ENCODE measurements around the gene CCDC97. TPM values are rescaled to one million over a fixed set of nuclear protein-coding genes. Genes with fewer than 3 reads are reported as not detected.
"Not testable (repeated sequence)": the region's sequence is repeated elsewhere in the genome, so short reads cannot be mapped to it uniquely, and the experiment has no call there.

Gene CCDC97
- total RNA-seq, 2 experiments from 2014 or later = 50.4 to 51.7 TPM

- no peak for DNase-seq
- Mint-ChIP-seq H3K36me3 (ENCODE audit: low read depth) (peaks cover 12% of the 10 kb centered on the region), H3K4me3 (peak overlapping the region; percentile 95), H3K9me3 (no peaks in the 10 kb centered on the region), H3K27ac (peak overlapping the region; percentile 99), H3K4me1 (peaks cover 36% of the 10 kb centered on the region), H3K27me3 (no peaks in the 10 kb centered on the region)
- ChIA-PET POLR2A (interaction anchor here (0.7 to 1.4 kb wide), 3 partner anchors 9 to 38 kb away, joined by 3 to 5 read pairs (median 4); no protein-coding TSS in a partner anchor), CTCF (interaction anchor here (0.6 to 4.1 kb wide), 12 partner anchors 9 to 136 kb away, joined by 3 to 31 read pairs (median 4); partner anchors contain the start of genes HNRNPUL1 and TGFB1)
These were observed 54.8 kb downstream of the CCDC97 start for GRCh38 chr19:41364524-41365391.

- no peak for DNase-seq
- ChIA-PET CTCF (interaction anchor here (0.5 to 4.1 kb wide), 8 partner anchors 10 to 102 kb away, joined by 3 to 31 read pairs (median 3); partner anchors contain the start of genes HNRNPUL1 and TGFB1), POLR2A (no interaction called here)
- Mint-ChIP-seq H3K36me3 (ENCODE audit: low read depth) (peaks cover 7% of the 10 kb centered on the region), H3K9me3 (no peaks in the 10 kb centered on the region), H3K27me3 (no peaks in the 10 kb centered on the region), H3K4me3 (no peak overlapping the region), H3K27ac (peak overlapping the region; percentile 57), H3K4me1 (peaks cover 32% of the 10 kb centered on the region)
These were observed 56.1 kb downstream of the CCDC97 start for GRCh38 chr19:41366089-41366488.

- peaks cover 3% of the 10 kb centered on the region for H3K36me3 Mint-ChIP-seq (ENCODE audit: low read depth)
- CTCF ChIA-PET = interaction anchor here (0.6 to 0.7 kb wide), 4 partner anchors 11 to 164 kb away, joined by 3 to 5 read pairs (median 4); no protein-coding TSS in a partner anchor
- POLR2A ChIA-PET = interaction anchor here (0.6 kb wide), 1 partner anchor 32 kb away, joined by 5 read pairs; no protein-coding TSS in a partner anchor
These were observed 57.9 kb downstream of the CCDC97 start for GRCh38 chr19:41367848-41368301.

GRCh38 chr19:41369769-41370168 is 59.8 kb downstream of the CCDC97 start:
- H3K27me3 Mint-ChIP-seq = no peaks in the 10 kb centered on the region
- peaks cover 18% of the 10 kb centered on the region for H3K4me1 Mint-ChIP-seq
- no peak overlapping the region for H3K4me3 Mint-ChIP-seq
- H3K36me3 Mint-ChIP-seq (ENCODE audit: low read depth) = no peaks in the 10 kb centered on the region
- no peak for DNase-seq
- POLR2A ChIA-PET = no interaction called here
- CTCF ChIA-PET = interaction anchor here (1.1 kb wide), 1 partner anchor 72 kb away, joined by 3 read pairs; no protein-coding TSS in a partner anchor
- no peaks in the 10 kb centered on the region for H3K9me3 Mint-ChIP-seq
- H3K27ac Mint-ChIP-seq = no peak overlapping the region

More at GRCh38 chr19:41367848-41368301, 57.9 kb downstream of the CCDC97 start:
- H3K27ac Mint-ChIP-seq = no peak overlapping the region
- H3K4me1 Mint-ChIP-seq = peaks cover 30% of the 10 kb centered on the region
- H3K4me3 Mint-ChIP-seq = no peak overlapping the region
- no peaks in the 10 kb centered on the region for H3K27me3 Mint-ChIP-seq
- no peak for DNase-seq
- H3K9me3 Mint-ChIP-seq = no peaks in the 10 kb centered on the region

GRCh38 chr19:41371119-41371518 is 61.1 kb downstream of the CCDC97 start:
- DNase-seq; H3K27me3 Mint-ChIP-seq; H3K27ac Mint-ChIP-seq; H3K4me3 Mint-ChIP-seq; H3K36me3 Mint-ChIP-seq (ENCODE audit: low read depth); POLR2A ChIA-PET; H3K9me3 Mint-ChIP-seq: not testable (repeated sequence)
- peaks cover 16% of the 10 kb centered on the region for H3K4me1 Mint-ChIP-seq
- CTCF ChIA-PET = interaction anchor here (1.1 kb wide), 1 partner anchor 20 kb away, joined by 3 read pairs; no protein-coding TSS in a partner anchor

- H3K27ac Mint-ChIP-seq = no peak overlapping the region
- POLR2A ChIA-PET = no interaction called here
- CTCF ChIA-PET = interaction anchor here (1.1 kb wide), 1 partner anchor 20 kb away, joined by 3 read pairs; no protein-coding TSS in a partner anchor
These were observed 61.6 kb downstream of the CCDC97 start for GRCh38 chr19:41371541-41371940.

GRCh38 chr19:41372501-41372900 is 62.5 kb downstream of the CCDC97 start:
- no peak for DNase-seq
- Mint-ChIP-seq H3K9me3 (no peaks in the 10 kb centered on the region), H3K27me3 (no peaks in the 10 kb centered on the region), H3K4me3 (no peak overlapping the region), H3K27ac (no peak overlapping the region), H3K4me1 (peaks cover 21% of the 10 kb centered on the region), H3K36me3 (ENCODE audit: low read depth) (no peaks in the 10 kb centered on the region)
- POLR2A ChIA-PET = no interaction called here
- CTCF ChIA-PET = no interaction called here

More at GRCh38 chr19:41371541-41371940, 61.6 kb downstream of the CCDC97 start:
- no peak overlapping the region for H3K4me3 Mint-ChIP-seq
- no peaks in the 10 kb centered on the region for H3K9me3 Mint-ChIP-seq
- H3K4me1 Mint-ChIP-seq = peaks cover 15% of the 10 kb centered on the region
- DNase-seq = no peak
- H3K36me3 Mint-ChIP-seq (ENCODE audit: low read depth) = no peaks in the 10 kb centered on the region
- no peaks in the 10 kb centered on the region for H3K27me3 Mint-ChIP-seq

GRCh38 chr19:41373993-41374392 is 64.0 kb downstream of the CCDC97 start:
- H3K27me3 Mint-ChIP-seq = no peaks in the 10 kb centered on the region
- no peaks in the 10 kb centered on the region for H3K9me3 Mint-ChIP-seq
- H3K27ac Mint-ChIP-seq = no peak overlapping the region
- DNase-seq = no peak
- peaks cover 19% of the 10 kb centered on the region for H3K4me1 Mint-ChIP-seq
- ChIA-PET POLR2A (no interaction called here), CTCF (no interaction called here)
- H3K36me3 Mint-ChIP-seq (ENCODE audit: low read depth) = no peaks in the 10 kb centered on the region
- H3K4me3 Mint-ChIP-seq = no peak overlapping the region

Other genes with a start within 250 kb of the CCDC97 start
- gene CYP2A13, start 221.7 kb upstream of the CCDC97 start, total RNA-seq = not detected
- not detected for gene CYP2F1, start 195.7 kb upstream of the CCDC97 start, total RNA-seq
- under 1 TPM; 0.17 to 0.27 TPM for gene CYP2S1, start 117.0 kb upstream of the CCDC97 start, total RNA-seq
- gene AXL, start 90.9 kb upstream of the CCDC97 start, total RNA-seq = under 1 TPM; 0.06 to 0.20 TPM
- 100 to 1,000 TPM; 333 to 348 TPM for gene HNRNPUL1, start 45.8 kb upstream of the CCDC97 start, total RNA-seq
- 100 to 1,000 TPM; 194 TPM for gene TGFB1, start 43.8 kb downstream of the CCDC97 start, total RNA-seq
- 10 to 100 TPM; 11.6 to 11.7 TPM for gene B9D2, start 54.0 kb downstream of the CCDC97 start, total RNA-seq
- gene TMEM91, start 66.4 kb downstream of the CCDC97 start, total RNA-seq = 1 to 10 TPM; 5.4 to 5.6 TPM
- 10 to 100 TPM; 21.1 to 26.9 TPM for gene EXOSC5, start 87.2 kb downstream of the CCDC97 start, total RNA-seq
- gene BCKDHA, start 87.6 kb downstream of the CCDC97 start, total RNA-seq = 10 to 100 TPM; 12.7 TPM
- 1 to 10 TPM; 2.1 to 2.2 TPM for gene B3GNT8, start 117.2 kb downstream of the CCDC97 start, total RNA-seq
- gene DMAC2, start 129.7 kb downstream of the CCDC97 start, total RNA-seq = 10 to 100 TPM; 48.9 to 54.1 TPM
- gene ERICH4, start 133.0 kb downstream of the CCDC97 start, total RNA-seq = not detected